Measurements from ENCODE around the gene LARGE1.

GRCh38 chr22:33451866-33452469, 468.3 kb downstream of the LARGE1 start:
- TF ChIP-seq CTCF (conservative IDR thresholded peaks at IDR 0.05; ENCODE audit: low read length) (no peak), EZH2phosphoT487 (IDR thresholded peaks at IDR 0.05; ENCODE audit: borderline replicate concordance) (no peak)
